Glutamatergic neuron (in vitro differentiated cells): ENCODE results near the gene KCNC1. TPM values are rescaled to one million over a fixed set of nuclear protein-coding genes. Genes with fewer than 3 reads are reported as not detected.

Experiments used
- DNase-seq: peaks from one replicate; pipeline ENCODE4 v3.0.0; 2022
- H3K27ac Mint-ChIP-seq: one replicate; pipeline ENCODE4 v1.8.0; 2020; ENCODE audit warnings: mild to moderate bottlenecking, mixed read lengths, inconsistent platforms; ENCODE audit not compliant: unreplicated experiment
- H3K27me3 Mint-ChIP-seq: one replicate; pipeline ENCODE4 v1.8.0; 2020; ENCODE audit warnings: mild to moderate bottlenecking, moderate library complexity, mixed read lengths, inconsistent platforms; ENCODE audit not compliant: unreplicated experiment
- H3K36me3 Mint-ChIP-seq: one replicate; pipeline ENCODE4 v1.8.0; 2020; ENCODE audit warnings: mild to moderate bottlenecking, mixed read lengths, inconsistent platforms; ENCODE audit not compliant: unreplicated experiment
- H3K4me1 Mint-ChIP-seq: one replicate; pipeline ENCODE4 v1.8.0; 2020; ENCODE audit warnings: mild to moderate bottlenecking, low read depth, mixed read lengths, inconsistent platforms; ENCODE audit not compliant: unreplicated experiment
- H3K4me3 Mint-ChIP-seq: one replicate; pipeline ENCODE4 v1.8.0; 2020; ENCODE audit warnings: mild to moderate bottlenecking, mixed read lengths, inconsistent platforms; ENCODE audit not compliant: unreplicated experiment
- H3K9me3 Mint-ChIP-seq: one replicate; pipeline ENCODE4 v1.8.0; 2020; ENCODE audit warnings: mild to moderate bottlenecking, moderate library complexity, mixed read lengths, inconsistent platforms; ENCODE audit not compliant: unreplicated experiment
- total RNA-seq: library from RNA; stranded (reverse); fragmentation: NEBNext Ultra II Directional; extraction: Animal tissue kit (Norgen Biotek cat#: 25700); gene quantifications from one replicate; pipeline ENCODE4 v1.2.1, GENCODE V29; 2021; ENCODE audit not compliant: unreplicated experiment
- TF ChIP-seq, protein P1 (sequence below): fragments of 200-600 bp; sonication (generic); IDR thresholded peaks from one replicate; pipeline ENCODE4 v1.5.0; 2021; ENCODE audit not compliant: partially characterized antibody, unreplicated experiment

KCNC1 gene
- total RNA-seq, 1 donor from 2014 or later: 12.6 TPM

DNA sequence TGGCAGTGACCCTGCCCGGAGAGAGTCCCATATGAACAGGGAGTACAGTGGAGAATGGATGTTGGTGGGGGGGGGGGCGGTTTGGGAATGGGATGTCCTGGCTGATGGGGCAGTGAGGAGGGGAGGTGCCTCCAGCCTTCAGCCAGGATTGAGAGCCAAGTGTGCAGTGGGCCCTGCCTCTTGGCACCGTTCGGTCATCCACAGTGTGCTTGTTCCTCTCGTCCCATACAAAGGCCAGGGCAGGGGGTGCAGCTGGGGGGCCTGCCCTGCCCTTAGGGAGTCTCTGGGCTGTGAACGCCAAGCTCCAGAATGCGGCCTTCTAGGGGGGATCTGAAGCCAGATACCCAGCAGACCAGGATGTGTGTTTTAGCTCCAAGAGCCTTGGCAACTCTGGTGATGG is 34.0 kb downstream of the KCNC1 start:
- peak; percentile 7 for DNase-seq
- Mint-ChIP-seq H3K36me3 (no peaks in the 10 kb centered on the region), H3K9me3 (peaks cover 4% of the 10 kb centered on the region), H3K4me1 (peaks cover 27% of the 10 kb centered on the region), H3K27me3 (peaks cover 7% of the 10 kb centered on the region), H3K4me3 (no peak overlapping the region), H3K27ac (no peak overlapping the region)
- TF ChIP-seq, protein P1, sequence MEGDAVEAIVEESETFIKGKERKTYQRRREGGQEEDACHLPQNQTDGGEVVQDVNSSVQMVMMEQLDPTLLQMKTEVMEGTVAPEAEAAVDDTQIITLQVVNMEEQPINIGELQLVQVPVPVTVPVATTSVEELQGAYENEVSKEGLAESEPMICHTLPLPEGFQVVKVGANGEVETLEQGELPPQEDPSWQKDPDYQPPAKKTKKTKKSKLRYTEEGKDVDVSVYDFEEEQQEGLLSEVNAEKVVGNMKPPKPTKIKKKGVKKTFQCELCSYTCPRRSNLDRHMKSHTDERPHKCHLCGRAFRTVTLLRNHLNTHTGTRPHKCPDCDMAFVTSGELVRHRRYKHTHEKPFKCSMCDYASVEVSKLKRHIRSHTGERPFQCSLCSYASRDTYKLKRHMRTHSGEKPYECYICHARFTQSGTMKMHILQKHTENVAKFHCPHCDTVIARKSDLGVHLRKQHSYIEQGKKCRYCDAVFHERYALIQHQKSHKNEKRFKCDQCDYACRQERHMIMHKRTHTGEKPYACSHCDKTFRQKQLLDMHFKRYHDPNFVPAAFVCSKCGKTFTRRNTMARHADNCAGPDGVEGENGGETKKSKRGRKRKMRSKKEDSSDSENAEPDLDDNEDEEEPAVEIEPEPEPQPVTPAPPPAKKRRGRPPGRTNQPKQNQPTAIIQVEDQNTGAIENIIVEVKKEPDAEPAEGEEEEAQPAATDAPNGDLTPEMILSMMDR: no peak

DNA sequence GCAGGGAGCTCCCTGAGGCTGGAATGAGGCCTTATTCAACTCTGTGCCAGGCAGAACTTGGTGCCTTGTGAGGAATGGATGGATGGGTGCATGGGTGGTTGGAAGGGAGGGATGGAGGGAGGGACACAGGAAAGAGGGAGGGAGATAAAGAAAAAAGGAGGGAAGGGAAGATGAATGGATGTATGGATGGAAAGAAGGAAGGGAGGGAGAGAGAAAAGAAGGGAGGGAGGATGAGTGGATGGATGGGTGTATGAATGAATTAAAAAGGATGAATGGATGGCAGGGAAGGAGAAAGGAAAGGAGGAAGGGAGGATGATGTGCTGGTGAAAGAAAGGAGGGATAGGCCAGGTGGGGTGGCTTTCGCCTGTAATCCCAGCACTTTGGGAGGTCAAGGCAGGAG is 34.6 kb downstream of the KCNC1 start:
- H3K27me3 Mint-ChIP-seq: peaks cover 8% of the 10 kb centered on the region
- H3K4me3 Mint-ChIP-seq: no peak overlapping the region
- no peaks in the 10 kb centered on the region for H3K36me3 Mint-ChIP-seq
- no peak for DNase-seq
- peaks cover 24% of the 10 kb centered on the region for H3K4me1 Mint-ChIP-seq
- H3K27ac Mint-ChIP-seq: no peak overlapping the region
- peaks cover 4% of the 10 kb centered on the region for H3K9me3 Mint-ChIP-seq
- TF ChIP-seq, protein P1: no peak

DNA sequence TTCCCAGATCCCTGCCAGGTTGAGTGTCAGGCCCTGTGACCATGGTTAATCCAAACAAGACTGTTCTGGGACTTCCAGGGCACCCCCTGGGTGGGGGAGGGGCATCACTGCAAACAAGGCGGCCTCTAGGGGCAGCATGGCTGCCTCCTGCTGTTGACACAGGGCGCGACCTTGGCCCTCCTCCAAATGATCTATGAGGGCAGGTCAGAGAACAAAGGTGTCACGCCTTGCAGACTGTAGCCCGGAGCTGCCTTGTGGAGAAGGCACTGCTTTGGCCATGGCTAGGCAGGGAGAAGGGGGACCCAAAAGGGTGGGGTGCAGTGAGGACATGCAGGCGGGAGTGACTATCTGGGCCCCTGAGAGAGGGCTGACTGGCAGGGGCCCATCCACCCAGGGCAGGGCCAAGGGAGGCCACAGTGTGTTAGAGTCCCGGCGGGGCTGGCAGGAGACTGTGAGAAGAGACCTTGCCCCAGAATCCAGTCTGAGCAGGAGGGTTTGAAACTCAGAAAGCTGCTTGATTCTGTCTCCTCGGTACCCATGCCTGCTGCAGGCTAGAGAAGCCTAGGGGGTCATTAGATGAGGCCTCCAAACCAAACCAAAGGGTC is 35.6 kb downstream of the KCNC1 start:
- Mint-ChIP-seq H3K27ac (no peak overlapping the region), H3K4me3 (no peak overlapping the region), H3K36me3 (no peaks in the 10 kb centered on the region), H3K4me1 (peaks cover 17% of the 10 kb centered on the region), H3K27me3 (peaks cover 7% of the 10 kb centered on the region), H3K9me3 (peaks cover 3% of the 10 kb centered on the region)
- DNase-seq: peak; percentile 31
- TF ChIP-seq, protein P1: no peak

DNA sequence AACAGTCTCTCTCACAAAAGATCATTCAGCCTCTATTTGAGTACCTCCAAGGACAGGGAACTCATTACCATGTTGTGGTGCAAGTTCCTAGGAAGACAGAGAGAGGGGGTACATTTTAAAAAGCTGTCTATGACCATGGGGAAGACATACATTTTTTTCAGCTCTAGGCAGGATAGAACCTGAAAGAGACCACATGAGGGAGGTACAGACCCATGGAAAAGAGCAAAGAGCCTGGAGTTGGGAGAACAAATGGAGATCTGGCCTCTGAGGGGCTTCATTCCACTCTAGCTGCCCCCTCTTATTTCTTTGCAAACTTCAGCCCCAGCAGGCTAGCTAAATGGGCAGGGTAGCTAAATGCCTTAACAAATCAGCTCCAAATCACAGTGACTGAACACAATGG is 36.3 kb downstream of the KCNC1 start:
- H3K27ac Mint-ChIP-seq: no peak overlapping the region
- no peak for DNase-seq
- H3K36me3 Mint-ChIP-seq: no peaks in the 10 kb centered on the region
- peaks cover 3% of the 10 kb centered on the region for H3K9me3 Mint-ChIP-seq
- TF ChIP-seq, protein P1: no peak
- no peak overlapping the region for H3K4me3 Mint-ChIP-seq
- H3K27me3 Mint-ChIP-seq: peaks cover 7% of the 10 kb centered on the region
- peaks cover 10% of the 10 kb centered on the region for H3K4me1 Mint-ChIP-seq

DNA sequence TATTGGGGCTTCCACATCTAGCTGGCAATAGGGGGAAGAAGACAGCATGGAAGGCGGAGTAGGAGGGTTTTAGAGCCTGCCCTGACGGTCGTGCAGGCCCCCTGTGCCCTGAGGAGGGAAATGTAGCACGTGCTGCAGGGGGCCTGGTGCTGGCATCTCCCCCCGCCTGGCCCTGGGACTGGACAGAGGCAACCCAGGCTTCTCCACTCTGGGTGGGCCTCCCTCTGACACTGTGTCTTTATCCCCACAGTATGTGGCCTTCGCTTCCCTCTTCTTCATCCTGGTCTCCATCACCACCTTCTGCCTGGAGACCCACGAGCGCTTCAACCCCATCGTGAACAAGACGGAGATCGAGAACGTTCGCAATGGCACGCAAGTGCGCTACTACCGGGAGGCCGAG is 36.8 kb downstream of the KCNC1 start:
- H3K36me3 Mint-ChIP-seq: no peaks in the 10 kb centered on the region
- TF ChIP-seq, protein P1: no peak
- peaks cover 8% of the 10 kb centered on the region for H3K4me1 Mint-ChIP-seq
- H3K9me3 Mint-ChIP-seq: peaks cover 3% of the 10 kb centered on the region
- peaks cover 7% of the 10 kb centered on the region for H3K27me3 Mint-ChIP-seq
- H3K27ac Mint-ChIP-seq: no peak overlapping the region
- no peak overlapping the region for H3K4me3 Mint-ChIP-seq
- DNase-seq: peak; percentile 0
